M059J (cell line): ENCODE measurements around the gene KRTAP10-11. TPM values are rescaled to one million over a fixed set of nuclear protein-coding genes. Genes with fewer than 3 reads are reported as not detected.
"Not testable (repeated sequence)": the region's sequence is repeated elsewhere in the genome, so short reads cannot be mapped to it uniquely, and the experiment has no call there.

Source experiments
- DNase-seq: peaks from one replicate; pipeline ENCODE4 v3.0.0-alpha.2; 2012; ENCODE audit warnings: low read depth
- total RNA-seq: library from RNA; depleted of rRNA; stranded (reverse); fragments of >200 nt; shearing (Covaris generic); gene quantifications from 2 replicates; pipeline ENCODE4 v1.2.3, GENCODE V29; 2014; rRNA removed

The KRTAP10-11 gene, protein sequence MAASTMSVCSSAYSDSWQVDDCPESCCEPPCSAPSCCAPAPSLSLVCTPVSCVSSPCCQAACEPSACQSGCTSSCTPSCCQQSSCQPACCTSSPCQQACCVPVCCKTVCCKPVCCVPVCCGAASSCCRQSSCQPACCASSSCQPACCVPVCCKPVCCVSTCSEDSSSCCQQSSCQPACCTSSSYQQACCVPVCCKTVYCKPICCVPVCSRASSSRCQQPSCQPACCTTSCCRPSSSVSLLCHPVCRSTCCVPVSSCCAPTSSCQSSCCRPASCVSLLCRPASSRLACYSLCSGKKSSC
- not detected in 2 replicates for total RNA-seq

DNA sequence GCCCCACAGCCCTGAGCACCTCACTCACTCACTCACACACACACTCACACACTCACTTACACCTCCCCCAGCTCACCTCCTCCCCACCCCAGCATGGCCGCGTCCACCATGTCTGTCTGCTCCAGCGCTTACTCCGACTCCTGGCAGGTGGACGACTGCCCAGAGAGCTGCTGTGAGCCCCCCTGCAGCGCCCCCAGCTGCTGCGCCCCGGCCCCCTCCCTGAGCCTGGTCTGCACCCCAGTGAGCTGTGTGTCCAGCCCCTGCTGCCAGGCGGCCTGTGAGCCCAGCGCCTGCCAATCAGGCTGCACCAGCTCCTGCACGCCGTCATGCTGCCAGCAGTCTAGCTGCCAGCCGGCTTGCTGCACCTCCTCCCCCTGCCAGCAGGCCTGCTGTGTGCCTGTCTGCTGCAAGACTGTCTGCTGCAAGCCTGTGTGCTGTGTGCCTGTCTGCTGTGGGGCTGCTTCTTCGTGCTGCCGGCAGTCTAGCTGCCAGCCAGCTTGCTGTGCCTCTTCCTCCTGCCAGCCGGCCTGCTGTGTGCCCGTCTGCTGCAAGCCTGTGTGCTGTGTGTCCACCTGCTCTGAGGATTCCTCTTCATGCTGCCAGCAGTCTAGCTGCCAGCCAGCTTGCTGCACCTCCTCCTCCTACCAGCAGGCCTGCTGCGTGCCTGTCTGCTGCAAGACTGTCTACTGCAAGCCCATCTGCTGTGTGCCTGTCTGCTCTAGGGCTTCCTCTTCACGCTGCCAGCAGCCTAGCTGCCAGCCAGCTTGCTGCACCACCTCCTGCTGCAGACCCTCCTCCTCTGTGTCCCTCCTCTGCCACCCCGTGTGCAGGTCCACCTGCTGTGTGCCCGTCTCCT is at the start of gene KRTAP10-11:
KRTAP10-11 (plus strand) TSS at position 49 of the 856 bp plus-strand sequence; CDS start at position 94, 45 bp downstream.
- not testable (repeated sequence) for DNase-seq

DNA sequence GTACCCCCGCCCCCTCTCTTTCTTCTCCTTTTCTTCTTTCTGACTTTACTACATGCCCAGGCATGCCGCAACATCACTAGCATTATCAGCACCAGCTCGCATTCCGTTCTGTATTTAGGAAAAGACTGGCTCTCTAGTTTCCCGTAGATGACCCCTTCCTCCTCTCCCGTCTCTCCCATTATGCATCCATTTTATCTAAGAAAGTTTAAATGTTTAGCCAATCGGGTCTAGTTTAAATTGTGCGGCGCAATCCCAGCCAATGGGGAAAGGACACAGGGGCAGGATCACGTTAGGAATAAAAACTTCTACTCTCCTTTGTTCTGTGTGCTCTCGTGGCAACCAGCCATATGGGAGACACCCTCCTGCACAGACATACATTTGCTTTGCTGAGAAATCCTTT is 48.2 kb upstream of the KRTAP10-11 start:
- no peak for DNase-seq

DNA sequence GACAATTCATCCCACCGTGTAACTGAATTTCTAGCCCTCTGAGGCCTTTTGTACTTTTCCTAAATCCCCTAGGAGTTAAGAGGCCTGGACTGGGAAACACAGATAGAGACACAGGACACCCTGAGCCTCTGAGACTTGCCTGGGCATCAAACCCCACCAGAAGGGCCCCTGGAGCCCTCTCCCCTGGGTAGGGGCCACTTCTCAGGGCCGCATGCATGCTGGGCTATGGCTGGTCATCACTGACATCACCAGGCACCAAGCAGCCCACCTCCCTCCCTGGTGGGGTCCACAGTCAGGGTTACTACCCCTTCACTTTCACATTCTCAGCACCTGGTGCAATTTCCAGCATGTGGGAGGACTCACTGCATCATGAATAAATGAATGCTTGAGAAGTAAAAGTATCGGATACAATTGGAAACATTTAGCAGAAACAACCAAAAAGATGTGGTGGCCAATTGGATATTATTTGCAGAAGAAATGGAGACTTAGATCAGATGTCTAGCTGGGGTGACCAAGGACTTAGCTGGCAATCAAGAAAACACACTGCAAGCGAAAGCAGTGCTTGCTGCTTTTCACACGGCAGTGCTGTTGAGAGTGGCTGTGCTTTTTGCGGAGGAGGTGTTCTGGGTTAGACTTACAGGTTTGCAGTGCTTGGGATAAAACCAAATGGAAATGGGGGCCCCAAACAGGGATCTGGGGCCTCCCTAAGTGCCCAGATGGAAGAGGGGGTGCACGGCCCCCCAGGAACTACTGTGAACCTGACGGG is 46.8 kb upstream of the KRTAP10-11 start:
- no peak for DNase-seq

DNA sequence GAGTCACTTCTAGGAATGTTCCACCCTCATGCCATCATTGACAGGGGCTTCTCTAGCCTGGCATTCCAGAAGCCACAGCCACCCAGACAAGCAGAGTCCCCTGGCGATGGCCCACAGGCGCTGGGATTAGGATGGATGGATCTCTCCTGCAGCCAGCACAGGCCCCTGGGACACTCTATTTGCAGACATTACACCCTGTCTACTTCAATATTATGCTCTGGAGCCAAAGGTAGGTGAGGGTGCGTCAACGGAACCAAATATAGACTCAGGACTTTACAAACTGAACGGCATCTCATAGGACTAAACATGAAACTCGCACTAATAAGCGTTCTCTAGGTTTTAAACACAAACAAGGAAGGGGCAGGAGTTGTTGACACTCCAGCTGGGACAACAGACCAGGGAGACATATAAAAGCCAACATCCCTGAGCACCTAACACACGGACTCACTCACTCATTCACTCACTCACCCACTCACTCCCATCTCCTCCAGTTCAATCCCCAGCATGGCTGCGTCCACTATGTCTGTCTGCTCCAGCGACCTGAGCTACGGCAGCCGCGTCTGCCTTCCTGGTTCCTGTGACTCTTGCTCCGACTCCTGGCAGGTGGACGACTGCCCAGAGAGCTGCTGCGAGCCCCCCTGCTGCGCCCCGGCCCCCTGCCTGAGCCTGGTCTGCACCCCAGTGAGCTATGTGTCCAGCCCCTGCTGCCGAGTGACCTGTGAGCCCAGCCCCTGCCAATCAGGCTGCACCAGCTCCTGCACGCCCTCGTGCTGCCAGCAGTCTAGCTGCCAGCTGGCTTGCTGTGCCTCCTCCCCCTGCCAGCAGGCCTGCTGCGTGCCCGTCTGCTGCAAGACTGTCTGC is 45.9 kb upstream of the KRTAP10-11 start, which contains the start of gene KRTAP10-7:
KRTAP10-7 (plus strand) TSS at position 480 of the 861 bp plus-strand sequence; CDS start at position 505, 25 bp downstream.
- DNase-seq: not testable (repeated sequence)

DNA sequence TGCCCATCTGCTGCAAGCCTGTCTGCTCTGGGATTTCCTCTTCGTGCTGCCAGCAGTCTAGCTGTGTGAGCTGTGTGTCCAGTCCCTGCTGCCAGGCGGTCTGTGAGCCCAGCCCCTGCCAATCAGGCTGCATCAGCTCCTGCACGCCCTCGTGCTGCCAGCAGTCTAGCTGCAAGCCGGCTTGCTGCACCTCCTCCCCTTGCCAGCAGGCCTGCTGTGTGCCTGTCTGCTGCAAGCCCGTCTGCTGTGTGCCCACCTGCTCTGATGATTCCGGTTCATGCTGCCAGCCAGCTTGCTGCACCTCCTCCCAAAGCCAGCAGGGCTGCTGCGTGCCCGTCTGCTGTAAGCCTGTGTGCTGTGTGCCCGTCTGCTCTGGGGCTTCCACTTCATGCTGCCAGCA is 45.1 kb upstream of the KRTAP10-11 start:
- not testable (repeated sequence) for DNase-seq

DNA sequence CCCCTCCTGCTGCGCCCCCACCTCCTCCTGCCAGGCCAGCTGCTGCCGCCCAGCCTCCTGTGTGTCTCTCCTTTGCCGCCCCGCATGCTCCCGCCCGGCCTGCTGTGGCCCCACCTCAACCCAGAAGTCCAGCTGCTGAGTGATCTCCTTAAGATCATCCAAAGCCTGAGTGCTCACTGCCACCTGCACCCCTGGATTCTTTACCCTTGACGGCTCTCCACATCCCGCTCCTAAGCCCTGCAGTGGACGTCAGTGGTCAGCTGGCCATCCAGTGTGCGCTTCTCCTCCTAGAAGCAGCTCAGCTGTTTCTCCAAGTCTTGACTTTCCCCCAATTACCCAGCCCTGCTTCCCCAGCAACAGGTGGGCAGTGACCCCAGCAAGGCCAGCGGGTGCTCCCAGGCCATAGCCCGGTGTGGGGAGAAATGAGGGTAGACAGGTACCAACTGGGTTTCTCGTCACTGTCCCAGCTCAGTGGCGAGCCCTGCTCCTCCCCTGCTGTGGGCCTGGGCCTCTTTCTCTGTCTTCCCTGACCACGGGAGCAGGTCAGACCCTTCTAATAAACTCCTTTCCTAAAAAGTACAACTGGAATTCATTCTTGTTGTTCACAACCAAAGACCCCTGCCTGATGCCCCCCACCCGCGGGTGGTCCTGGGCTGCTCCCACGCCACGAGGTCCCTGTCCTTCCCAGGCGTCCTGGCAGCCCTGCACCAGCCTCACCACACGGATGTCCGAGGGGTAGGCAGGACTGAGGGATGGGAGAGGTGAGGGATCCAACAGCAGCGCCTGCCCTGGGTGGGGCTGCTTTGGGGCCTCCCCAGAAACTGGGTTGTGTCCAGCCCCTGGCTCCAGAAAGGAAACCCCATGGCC is 44.4 kb upstream of the KRTAP10-11 start:
- DNase-seq: no peak

DNA sequence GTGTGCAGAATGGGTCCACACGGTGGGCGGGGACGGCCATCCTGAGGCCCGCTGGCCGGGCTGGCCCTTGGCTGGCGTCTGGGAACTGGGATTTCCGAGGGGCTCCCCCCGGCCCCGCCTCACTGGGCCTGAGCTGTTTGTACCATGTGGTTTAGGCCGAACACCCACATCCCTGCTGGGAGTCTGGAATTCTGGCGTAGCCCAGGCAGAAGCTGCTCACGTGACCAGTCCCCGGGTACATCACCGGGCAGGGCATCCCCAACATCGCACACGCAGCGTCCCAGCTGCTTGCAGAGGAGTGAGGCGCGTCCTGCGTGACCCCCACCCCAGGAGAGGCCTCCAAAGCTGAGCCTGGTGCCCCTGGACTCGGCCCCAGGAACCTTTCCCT is 43.8 kb upstream of the KRTAP10-11 start:
- DNase-seq: no peak

DNA sequence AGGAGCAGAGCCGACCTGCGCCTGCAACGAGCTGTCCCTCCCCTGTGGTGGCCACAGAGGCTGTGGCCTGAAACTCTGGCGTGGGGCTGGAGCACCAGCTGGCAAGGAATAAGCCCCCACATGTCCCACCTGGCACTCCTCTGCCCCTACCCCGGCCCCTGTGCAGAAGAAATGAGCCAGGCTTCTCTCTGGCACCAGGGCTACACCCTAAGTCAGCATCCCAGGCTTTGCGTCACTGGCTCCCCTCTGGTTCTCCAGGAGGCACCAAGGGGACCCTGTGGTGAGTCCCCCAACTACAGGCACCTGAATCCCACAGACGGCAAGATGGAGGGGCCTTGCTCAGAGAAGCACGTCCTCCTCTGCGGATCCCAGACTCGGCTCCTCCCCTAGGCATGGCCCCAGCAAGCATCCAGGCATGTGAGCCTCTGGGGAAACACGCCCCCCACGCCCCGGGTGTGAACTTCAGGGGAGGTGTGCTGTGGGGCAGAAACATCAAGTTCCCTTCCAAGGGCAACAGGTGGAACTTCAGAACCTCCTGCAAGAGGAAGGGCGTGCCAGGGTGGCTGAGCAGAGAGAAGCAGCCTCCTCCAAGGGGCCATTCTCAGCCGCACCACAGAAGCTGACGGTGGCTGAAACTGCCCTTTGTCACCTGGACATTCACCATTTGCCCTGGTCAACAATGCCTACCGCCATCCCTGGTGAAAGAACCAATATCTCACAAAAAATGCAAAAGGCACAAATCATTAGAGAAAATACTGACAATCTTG is 42.9 kb upstream of the KRTAP10-11 start:
- no peak for DNase-seq

DNA sequence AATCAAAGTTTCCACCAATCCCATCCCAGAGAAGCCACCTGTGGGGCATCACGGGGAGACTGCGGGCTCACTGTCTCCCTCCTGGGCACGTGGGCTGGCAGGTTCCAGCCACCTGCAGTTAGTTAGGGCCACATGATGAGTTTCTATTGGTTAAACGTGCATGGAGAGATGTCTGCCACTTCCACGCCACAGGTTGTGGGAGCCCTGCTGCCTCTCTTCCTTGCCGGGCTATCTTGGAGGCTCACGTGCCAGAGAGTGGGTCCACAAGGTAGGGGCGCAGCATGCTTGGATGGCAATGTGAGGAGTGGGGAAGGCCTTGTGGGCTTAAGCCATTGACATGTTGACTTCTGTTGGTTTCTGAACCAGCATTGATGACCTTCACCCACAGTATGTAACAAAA is 42.3 kb upstream of the KRTAP10-11 start:
- DNase-seq: no peak

DNA sequence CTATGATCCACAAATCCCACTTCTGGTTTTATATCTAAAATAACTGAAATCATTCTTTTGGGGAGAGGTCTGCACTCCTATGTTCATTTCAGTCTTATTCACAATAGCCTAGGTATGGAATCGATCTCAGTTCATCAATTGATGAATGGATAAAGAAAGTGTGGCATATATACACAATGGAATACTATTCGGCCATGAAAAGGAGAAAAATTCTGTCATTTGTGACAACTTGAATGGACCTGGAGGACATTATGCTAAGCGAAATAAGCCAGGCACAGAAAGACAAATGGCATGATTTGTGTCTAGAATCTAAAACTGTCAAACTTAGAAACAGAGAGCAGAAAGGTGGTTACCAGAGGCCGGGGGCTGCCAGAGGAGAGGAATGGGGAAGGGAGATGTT is 39.7 kb upstream of the KRTAP10-11 start:
- DNase-seq: no peak

DNA sequence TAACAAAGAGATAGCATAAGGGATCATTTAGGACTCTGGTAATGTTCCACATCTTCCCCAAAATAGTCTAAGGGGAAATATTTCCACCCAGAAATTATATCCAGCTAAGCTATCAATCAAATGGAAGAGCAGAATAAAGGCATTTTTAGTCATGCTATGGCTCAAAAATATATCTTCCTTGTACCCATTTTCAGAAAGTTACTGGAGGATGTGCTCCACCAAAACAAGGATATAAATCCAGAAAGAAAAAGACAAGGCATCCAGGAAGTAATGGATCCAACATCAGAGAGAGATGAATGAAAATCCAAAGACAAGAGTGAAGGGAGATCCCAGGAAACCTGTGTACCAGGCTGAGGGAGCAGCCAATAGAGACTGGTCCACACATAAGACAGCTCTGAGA is 37.0 kb upstream of the KRTAP10-11 start:
- no peak for DNase-seq

DNA sequence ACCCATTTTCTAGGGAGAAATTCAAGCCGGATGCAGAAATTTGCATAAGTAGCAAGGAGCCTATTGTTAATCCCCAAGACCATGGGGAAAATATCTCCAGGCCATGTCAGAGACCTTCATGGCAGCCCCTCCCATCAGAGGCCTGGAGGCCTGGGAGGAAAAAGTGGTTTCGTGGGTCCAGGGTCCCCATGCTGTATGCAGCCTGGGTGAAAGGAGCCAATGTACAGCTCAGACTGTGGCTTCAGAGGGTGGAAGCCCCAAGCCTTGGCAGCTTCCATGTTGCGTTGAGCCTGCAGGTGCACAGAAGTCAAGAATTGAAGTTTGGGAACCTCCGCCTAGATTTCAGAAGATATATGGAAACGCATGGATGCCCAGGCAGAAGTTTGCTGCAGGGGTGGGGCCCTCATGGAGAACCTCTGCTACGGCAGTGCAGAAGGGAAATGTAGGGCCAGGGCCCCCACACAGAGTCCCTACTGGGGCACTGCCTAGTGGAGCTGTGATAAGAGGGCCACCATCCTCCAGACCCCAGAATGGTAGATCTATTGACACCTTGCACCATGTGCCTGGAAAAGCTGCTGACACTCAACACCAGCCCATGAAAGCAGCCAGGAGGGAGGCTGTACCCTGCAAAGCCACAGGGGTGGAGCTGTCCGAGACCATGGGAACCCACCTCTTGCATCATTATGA is 35.9 kb upstream of the KRTAP10-11 start:
- DNase-seq: not testable (repeated sequence)

DNA sequence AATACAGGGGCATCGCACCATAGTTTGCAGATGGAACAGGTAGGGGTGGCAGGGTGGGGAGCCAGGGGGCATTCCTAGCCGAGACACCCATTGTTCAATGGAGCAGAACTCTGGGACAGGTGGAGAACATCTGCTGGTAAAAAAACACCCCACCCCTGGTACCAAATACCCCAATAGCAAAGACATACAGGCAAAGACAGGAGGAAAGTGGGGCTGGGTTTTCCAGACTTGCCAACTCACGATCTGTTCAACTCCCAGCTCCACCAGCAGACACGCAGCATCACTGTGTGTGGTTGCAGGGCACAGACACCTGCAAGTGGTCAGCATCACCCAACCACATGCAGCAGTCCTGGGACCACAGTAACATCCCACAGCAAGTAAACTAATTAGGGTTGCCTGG is 34.7 kb upstream of the KRTAP10-11 start:
- no peak for DNase-seq

DNA sequence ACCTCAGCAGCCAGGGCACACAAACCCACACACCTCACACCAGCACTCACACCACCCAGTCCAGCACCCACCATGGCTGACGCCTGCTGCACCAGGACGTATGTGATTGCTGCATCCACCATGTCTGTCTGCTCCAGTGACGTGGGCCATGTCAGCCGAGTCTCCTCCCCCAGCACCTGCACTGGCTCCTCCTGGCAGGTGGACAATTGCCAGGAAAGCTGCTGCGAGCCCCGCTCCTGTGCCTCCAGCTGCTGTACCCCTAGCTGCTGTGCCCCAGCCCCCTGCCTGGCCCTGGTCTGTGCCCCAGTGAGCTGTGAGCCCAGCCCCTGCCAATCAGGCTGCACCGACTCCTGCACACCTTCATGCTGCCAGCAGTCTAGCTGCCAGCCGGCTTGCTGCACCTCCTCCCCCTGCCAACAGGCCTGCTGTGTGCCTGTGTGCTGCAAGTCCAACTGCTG is 34.2 kb upstream of the KRTAP10-11 start, which contains the start of gene KRTAP10-8:
KRTAP10-8 (plus strand) TSS at position 51 of the 458 bp plus-strand sequence; CDS start at position 73, 22 bp downstream.
- no peak for DNase-seq

DNA sequence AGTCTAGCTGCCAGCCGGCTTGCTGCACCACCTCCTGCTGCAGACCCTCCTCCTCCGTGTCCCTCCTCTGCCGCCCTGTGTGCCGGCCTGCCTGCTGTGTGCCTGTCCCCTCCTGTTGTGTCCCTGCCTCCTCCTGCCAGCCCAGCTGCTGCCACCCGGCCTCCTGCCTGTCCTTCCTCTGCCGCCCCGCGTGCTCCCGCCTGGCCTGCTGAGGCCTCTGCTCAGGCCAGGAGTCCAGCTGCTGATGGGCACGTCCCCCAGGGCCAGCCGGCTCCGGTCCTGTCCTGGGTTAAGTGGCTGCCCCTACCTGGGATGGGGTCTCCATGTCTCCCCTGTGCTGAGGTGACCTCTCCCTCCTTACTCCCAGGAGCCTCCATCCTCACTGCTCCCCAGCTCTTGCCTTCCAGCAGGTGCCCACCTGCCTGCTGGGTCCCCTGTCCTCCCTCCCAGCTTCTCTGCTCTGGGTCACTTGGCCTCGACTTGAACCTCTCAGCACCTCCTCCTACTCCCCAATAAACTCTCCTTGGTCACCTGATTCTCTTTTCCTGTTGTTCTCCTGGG is 33.5 kb upstream of the KRTAP10-11 start:
- DNase-seq: no peak

DNA sequence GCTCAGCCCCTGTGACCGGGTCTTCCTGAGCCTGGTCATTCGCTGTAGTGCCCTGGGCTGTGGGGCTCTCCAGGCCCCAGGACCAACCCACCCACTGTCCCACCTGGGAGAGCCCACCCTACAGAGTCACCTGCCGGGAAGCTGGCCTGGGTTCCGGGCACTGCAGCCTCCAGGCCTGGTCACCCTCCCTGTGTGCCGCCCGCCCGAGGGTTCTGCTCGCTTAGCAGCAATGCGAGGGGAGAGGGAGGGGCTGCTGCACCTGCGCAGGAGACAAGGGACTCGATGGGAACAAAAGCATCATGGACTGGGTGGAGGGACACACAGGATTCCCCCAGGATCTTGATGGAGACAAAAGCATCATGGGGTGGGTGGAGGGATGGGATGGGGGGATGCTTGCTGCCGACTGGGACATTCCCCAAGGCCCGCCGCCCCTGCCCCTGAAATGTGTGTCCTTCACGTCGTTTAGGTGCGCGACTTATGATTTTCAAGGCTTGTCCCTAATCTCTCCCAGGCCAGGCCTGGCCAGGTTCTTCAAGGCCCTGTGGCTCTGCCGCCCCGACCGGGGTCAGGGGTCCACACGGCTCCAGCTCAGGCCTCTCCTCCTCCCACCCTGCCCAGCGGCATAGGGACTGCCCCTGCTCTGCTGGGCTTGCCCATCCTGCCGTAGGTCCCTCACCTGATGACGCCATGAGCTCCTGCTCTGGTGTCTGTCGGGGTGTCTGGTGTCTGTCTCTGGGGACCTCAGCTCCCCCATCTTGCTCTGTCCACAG is 32.6 kb upstream of the KRTAP10-11 start:
- no peak for DNase-seq

DNA sequence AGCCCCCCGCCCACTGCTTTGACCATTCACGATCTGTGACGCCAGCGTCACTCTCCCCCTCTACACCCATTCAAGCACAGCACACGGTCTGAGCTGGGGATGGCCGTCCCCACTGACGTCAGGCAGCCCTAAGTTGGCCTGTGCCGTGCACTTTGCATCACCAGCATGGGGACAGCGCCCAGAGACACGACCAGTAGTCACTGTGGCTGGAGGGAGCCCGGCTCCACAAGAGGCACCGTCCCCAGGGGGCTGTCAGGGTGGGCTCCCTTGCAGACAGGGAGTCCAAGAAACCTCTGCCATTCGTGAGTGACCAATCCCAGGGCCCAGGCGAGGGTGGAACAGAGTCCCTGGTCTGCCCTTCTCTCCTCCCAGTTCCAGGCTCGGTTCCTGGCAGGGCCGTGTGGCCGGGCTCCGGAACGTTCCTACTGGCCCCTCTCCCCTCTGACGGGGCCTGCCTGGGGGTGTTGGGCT is 32.0 kb upstream of the KRTAP10-11 start:
- DNase-seq: no peak
